AG09319 (cell line): ENCODE results near the gene UPF2.

ENCODE experiments used
- DNase-seq: peaks from one replicate; pipeline ENCODE4 v3.0.0-alpha.2; 2010; ENCODE audit warnings: low read depth; ENCODE audit errors: extremely low read depth
- TF ChIP-seq, protein P1 (sequence below): IDR thresholded peaks from 2 replicates; pipeline ENCODE4 v1.5.1; 2011; ENCODE audit warnings: low read depth, mild to moderate bottlenecking, inconsistent platforms, low read length, moderate library complexity

The UPF2 gene

DNA sequence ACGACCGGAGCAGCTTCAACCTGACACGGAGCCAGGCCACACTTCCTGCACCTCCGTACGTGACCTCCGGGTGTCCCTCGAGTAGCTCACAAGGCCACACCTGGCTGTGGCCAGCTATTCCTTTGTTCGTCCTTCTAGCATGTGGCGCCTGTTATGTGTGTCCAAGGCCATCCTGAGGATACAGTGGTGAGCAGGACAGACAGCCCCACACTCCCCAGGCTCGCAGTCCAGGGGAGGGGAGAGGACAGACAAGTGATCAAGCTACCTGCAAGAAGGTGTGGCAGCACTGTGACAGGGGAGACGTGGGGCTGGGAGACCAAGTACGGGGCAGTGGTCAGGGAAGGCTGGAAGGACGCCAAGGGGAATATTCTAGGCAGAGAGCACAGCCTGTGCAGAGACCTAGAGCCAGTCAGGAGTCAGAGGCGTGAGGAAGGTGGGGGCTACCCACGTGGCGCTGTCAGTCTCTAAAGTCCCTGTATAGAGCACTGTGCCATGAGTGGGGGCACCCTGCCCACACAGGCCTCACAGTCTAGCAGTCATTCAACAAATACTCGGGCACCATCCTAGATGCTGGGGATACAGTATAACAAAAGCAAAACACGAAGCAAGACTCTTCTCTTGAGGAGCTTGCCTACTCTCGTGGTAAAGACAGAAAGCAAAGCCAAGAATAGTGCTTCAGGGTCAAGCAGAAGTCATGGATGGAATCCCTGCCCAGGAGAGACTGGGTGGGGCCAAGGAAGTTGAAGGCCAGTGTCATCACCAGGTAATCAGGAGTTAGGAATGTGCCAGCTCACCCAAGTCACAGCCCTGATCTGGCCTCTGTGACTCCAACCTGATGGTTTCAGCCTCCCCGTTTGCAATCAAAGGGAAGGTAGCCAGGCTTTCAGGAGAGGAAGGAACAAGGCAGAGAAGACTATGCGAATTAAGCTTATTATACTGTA, 160.9 kb downstream of the UPF2 start:
- no peak for DNase-seq
- TF ChIP-seq, protein P1, sequence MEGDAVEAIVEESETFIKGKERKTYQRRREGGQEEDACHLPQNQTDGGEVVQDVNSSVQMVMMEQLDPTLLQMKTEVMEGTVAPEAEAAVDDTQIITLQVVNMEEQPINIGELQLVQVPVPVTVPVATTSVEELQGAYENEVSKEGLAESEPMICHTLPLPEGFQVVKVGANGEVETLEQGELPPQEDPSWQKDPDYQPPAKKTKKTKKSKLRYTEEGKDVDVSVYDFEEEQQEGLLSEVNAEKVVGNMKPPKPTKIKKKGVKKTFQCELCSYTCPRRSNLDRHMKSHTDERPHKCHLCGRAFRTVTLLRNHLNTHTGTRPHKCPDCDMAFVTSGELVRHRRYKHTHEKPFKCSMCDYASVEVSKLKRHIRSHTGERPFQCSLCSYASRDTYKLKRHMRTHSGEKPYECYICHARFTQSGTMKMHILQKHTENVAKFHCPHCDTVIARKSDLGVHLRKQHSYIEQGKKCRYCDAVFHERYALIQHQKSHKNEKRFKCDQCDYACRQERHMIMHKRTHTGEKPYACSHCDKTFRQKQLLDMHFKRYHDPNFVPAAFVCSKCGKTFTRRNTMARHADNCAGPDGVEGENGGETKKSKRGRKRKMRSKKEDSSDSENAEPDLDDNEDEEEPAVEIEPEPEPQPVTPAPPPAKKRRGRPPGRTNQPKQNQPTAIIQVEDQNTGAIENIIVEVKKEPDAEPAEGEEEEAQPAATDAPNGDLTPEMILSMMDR: no peak

GRCh38 chr10:11881030-11881476, 161.6 kb downstream of the UPF2 start:
- DNase-seq: no peak
- TF ChIP-seq, protein P1: no peak

- TF ChIP-seq, protein P1: no peak
- no peak for DNase-seq
These were observed 162.2 kb downstream of the UPF2 start for GRCh38 chr10:11880151-11881029.

DNA sequence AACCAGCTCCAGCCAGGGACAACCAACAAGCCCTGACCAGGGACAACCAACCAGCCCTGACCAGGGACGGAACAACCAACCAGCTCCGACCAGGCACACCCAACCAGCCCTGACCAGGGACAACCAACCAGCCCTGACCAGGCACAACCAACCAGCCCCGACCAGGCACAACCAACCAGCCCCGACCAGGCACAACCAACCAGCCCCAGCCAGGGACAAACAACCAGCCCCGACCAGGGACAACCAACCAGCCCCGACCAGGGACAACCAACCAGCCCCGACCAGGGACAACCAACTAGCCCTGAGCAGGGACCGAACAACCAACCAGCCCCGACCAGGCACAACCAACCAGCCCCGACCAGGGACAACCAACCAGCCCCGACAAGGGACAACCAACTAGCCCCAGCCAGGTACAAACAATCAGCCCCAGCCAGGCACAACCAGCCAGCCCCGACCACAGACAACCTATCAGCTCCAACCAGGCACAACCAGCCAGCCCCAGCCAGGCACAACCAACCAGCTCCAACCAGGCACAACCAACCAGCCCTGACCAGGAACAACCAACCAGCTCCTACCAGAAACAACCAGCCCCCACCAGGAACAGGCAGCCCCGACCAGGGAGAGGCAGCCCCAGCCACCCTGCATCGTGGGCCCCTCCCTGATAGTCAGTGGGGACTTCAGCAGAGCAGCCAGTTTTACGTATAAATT, 163.1 kb downstream of the UPF2 start:
- no peak for DNase-seq
- TF ChIP-seq, protein P1: no peak

GRCh38 chr10:11878776-11879175, 163.8 kb downstream of the UPF2 start:
- TF ChIP-seq, protein P1: no peak
- DNase-seq: no peak

DNA sequence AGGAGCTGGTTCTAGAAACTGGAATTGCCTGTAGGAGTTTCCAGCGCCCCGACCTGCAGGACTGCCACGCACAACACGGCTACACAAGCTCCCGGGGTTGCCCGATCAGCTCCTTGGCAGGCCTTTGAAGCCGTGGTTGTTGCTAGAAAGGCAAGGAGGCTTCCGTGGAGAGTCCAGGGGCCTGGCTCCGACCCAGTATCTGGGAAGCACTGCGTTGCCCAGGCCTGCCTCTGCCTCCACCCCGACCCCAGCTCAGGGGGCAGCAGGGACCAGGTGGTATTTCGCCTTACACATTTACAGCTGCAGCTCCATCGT, 165.1 kb downstream of the UPF2 start:
- no peak for DNase-seq
- TF ChIP-seq, protein P1: no peak
